SU-DHL-6 (cell line): ENCODE results near the gene CTNNA2.

Experiments
- CTCF ChIP-seq: fragments of 200-600 bp; sonication (generic); IDR thresholded peaks from one replicate; pipeline ENCODE4 v1.5.1; 2017; ENCODE audit warnings: antibody characterized with exemption, mild to moderate bottlenecking, low read length, moderate library complexity; ENCODE audit not compliant: insufficient read depth, poor library complexity, severe bottlenecking
- EZH2phosphoT487 ChIP-seq: fragments of 200-600 bp; sonication (generic), shearing (Covaris generic); conservative IDR thresholded peaks from 2 replicates; pipeline ENCODE4 v1.6.1; 2018; ENCODE audit warnings: mild to moderate bottlenecking, antibody characterized with exemption, low read length, moderate library complexity, mixed read lengths

GRCh38 chr2:79729532-79729931 lies 216.7 kb downstream of the CTNNA2 start:
- no peak for TF ChIP-seq CTCF
- no peak for TF ChIP-seq EZH2phosphoT487
